Ramos (cell line): ENCODE measurements around the gene NEMP1.
"Not testable (repeated sequence)": the region's sequence is repeated elsewhere in the genome, so short reads cannot be mapped to it uniquely, and the experiment has no call there.

ENCODE experiments used
- in situ Hi-C: fragments of 300-500 bp; cut with MboI; formaldehyde crosslinking; loops from one replicate; pipeline ENCODE4 v1.14.3; 2022; ENCODE audit warnings: low sequenced_read_pairs; ENCODE audit not compliant: unreplicated experiment

NEMP1 gene

DNA sequence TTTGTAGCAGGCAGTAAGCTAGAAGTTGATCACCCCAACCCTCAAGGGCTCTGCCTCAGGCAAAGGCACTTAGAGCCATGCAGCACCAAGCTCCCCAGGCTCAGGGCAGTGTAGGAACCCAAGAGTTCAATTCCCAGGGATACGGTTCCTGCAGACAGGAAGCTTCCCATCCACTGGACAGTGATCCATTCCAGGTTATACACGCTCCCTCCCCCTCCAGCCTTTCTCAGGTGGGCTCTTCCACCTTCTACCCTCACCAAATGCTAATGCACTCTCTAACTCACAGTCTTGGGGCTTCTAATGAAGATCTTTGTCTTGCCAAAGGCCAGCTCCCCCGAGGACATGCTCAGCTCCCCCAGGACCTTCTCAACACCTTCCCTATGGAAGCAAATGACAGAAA lies 41.3 kb downstream of the NEMP1 start:
- in situ Hi-C loops = no loop called here

DNA sequence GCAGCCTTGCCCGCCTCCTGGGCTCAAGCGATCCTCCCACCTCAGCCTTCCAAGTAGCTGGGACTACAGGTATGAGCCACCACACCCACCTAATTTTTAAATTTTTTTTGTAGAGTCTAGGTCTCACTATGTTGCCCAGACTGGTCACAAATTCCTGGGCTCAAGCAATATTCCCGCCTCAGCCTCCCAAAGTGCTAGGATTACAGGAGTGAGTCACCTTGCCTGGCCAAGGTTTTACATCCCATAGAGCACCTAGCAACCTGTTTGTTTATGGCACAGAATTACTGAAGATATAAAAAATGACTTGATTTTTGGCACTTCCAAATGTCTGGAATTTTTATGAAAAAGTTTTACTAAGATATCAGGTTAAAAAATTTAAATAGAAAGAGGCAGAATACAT lies 45.2 kb downstream of the NEMP1 start:
- in situ Hi-C loops = no loop called here

GRCh38 chr12:57031789-57032188 lies 46.8 kb downstream of the NEMP1 start:
- in situ Hi-C loops = no loop called here

DNA sequence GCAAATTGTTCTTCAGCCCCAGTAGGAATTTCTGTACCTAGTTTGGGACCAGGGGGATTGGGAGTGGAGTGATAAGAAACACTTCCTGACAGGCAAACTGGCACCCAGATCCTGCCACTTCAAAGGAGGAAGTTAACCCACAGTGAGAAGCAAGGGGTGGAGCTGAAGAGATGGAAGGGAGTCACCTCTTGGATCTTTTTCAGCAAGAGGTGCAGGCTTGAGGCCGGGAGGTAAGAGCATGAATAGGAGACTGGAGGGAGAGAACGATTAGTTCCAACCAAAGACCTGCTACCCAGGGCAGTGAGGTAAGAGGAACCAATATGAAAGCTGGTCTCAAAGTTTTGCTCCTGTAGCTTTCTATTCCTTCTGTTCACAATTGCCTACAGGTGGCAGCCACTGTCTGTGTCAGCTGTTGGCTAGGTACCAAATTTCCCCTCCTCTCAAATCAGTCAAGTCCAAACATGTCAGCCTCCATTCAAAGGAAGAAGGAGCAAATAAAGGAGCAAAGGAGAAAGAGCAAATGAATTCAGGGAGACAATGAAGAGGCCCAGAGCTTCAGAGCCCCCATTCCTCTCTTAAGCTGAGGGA lies 47.4 kb downstream of the NEMP1 start:
- in situ Hi-C loops = no loop called here

- in situ Hi-C loops = no loop called here
These were observed 49.1 kb downstream of the NEMP1 start for GRCh38 chr12:57029457-57029856.

- in situ Hi-C loops = no loop called here
These were observed 50.8 kb downstream of the NEMP1 start for GRCh38 chr12:57027805-57028153.

GRCh38 chr12:57027011-57027804 lies 51.4 kb downstream of the NEMP1 start:
- in situ Hi-C loops = no loop called here

- in situ Hi-C loops = no loop called here
These were observed 53.4 kb downstream of the NEMP1 start for GRCh38 chr12:57025196-57025595.

DNA sequence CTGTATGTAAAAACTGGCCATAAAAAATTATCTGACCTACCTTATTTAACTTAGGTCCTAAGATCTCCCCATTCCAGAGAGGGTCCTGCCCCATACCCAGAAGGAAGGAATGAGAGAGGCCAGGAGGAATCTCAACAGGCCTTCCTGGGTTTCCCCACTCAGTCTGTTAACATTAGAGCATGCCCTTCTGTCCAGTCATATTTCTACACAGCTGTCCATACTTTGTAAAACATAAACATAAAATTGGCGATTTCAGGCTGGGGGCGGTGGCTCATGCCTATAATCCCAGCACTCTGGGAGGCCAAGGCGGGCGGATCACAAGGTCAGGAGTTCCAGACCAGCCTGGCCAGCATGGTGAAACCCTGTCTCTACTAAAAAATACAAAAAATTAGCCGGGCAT lies 56.3 kb downstream of the NEMP1 start:
- in situ Hi-C loops = not testable (repeated sequence)

DNA sequence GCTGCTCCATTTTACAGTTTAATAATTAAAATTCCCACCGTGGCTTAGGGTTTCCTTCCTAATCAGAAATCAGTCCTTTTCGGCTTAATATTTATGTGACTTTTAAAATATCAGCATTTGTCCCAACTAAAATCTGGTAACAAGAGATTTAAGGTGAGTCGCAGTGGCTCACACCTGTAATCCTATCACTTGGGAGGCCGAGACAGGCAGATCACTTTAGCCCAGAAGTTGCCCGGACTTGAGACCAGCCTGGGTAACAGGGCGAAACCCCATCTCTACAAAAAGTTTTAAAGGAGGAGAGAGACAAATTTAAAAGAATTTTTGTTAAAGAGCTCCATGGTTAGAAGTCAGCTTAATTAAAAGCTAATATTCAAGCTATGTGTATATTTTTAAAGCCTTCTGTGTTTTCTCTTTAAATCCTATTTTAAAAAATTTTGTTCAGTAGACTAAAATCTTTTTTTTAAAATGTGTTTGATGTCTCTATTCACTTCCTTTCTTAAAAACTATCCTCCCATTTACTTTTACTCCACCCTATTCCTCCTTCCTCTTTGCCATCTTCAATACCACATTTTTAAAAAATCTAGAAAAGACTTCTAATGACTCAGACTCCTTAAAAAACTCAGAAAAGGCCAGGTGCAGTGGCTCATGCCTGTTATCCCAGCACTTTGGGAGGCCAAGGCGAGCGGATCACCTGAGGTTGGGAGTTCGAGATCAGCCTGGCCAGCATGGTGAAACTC lies 58.4 kb downstream of the NEMP1 start:
- in situ Hi-C loops = no loop called here

DNA sequence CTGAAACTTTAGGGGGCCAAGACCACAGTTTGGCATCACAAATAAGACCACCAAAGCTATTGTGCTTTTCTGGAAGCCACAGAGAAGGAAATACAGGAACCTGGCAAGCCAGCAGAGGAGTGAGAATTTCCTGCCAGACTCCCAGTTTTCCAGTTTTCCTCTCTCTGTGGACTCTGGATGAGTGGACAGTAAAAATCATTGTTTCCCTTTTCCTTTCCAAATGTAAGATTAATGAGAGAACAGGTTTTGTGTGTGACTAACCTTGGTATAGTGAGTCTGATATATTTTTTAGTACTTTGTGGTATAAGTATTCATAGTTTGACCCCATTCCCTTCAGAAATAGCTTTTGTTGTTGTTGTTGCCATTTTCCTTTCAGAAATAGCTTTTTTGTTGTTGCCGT lies 59.7 kb downstream of the NEMP1 start:
- in situ Hi-C loops = no loop called here

DNA sequence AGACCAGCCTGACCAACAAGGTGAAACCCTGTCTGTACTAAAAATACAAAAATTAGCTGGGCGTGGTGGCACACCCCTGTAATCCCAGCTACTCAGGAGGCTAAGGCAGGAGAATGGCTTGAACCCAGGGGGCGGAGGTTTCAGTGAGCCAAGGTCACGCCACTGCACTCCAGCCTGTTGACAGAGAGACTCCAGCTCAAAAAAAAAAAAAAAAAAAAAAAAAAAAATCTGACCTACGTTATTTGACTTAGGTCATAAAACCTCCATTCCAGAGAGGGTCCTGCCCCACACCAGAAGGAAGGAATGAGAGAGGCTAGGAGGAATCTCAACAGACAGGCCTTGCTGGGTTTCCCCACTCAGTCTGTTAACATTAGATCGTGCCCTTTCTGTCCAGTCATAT lies 60.2 kb downstream of the NEMP1 start:
- in situ Hi-C loops = not testable (repeated sequence)

DNA sequence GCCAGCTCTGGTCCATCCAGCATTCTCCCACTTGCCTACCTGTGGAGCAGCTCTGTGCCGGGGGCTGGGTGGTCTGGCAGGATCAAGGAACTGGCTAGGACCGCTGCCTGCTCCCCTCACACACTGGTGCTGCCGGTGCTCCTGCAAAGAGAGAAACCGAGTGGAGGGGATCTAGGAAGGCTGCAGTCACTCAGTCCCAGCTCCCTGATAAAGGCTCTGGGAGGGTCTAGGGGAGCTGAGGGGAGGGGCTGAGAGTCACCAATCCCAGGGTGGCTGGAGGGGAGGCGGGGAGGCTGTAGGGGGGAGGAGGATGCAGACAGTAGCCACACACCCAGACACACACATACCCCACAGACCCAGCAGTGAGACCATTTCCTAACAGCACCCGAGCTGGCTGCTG lies 62.2 kb downstream of the NEMP1 start, which contains the start of gene TAC3:
Gene TAC3 (minus strand): TSS at position 182 of the 400 bp plus-strand sequence. CDS start 732 bp downstream, outside the sequence.
- in situ Hi-C loops = no loop called here

DNA sequence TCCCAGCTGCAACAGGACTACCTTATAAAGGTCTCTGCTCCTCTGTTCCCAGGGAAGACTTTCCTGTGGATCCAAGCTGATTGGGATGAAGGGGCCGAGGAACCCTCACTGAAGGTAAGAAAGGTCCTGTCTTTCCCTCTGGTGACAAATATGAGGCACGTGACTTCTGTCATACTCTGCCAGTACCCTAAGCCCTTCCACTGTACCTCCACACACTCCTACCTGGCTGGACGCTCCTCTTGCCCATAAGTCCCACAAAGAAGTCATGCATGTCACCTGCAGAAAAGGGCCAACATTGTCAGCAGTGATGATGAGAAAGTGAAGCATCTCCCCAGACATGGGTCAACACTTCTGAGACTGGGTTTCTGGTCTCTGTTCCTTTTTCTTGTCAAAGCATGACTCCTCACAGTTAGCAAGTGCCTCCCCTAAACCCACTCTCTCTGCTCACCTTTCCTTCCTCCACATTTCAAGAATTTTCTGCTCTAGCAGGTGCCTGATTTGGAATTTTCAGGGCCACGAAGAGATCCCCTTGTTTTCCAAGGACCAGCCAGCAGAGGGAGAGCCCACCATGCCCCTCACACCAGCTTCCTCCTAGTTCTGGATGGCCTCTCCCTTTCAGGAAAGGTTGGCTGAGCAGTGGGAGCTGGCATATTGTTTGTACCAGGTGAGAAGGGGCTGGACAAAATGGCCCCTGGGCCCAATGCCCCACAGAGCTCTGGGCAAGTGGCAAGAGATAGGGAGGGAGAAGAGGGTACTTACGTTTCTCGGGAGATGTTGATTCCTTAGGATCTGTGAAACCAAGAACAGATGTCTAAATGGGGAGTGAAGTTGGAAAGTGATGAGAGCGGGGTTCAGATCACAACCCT lies 65.8 kb downstream of the NEMP1 start:
- in situ Hi-C loops = no loop called here

DNA sequence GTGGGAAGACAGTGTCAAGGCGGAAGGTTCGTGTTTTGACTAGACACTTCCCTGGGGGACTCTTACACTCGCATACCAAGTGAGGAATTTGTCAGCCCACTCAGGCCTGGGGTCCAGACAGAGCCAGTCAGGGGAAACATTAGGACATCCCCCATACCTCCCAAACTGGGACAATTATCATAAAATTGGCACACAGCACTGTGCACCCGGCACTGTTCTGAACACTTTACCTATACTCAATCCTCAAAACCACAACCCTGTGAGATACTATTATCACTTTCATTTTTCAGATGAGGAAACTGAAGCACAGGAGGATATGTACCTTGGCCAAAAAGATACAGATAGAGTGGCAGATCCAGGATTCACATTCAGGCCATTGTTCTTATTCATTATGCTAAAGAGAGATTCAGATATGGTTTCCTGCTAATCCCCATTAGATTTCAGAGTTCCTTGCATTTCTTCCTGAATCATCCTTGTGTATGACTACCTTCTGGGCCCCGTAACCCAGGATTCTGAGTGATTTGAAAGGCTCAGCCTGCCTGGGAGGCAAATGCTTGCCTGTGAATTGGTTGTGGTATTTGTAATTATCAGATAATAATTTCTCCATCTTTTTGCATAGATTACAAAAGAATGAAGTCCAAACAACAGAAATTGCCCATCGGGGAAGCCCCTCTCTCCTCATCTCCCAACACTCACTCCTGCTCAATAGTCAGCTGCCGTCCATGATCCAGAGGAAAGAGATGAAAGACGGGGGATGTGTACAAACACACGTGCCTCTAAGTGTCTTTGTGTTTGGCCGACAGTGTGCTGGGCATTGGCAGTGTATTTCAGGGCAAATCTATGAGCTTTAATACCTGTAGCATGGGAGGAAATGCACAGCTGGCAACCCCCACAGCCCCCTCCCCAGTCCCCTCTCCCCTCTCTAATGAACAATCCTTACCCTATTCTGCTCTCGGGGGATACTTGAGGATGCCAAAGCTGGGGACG lies 66.9 kb downstream of the NEMP1 start:
- in situ Hi-C loops = no loop called here

DNA sequence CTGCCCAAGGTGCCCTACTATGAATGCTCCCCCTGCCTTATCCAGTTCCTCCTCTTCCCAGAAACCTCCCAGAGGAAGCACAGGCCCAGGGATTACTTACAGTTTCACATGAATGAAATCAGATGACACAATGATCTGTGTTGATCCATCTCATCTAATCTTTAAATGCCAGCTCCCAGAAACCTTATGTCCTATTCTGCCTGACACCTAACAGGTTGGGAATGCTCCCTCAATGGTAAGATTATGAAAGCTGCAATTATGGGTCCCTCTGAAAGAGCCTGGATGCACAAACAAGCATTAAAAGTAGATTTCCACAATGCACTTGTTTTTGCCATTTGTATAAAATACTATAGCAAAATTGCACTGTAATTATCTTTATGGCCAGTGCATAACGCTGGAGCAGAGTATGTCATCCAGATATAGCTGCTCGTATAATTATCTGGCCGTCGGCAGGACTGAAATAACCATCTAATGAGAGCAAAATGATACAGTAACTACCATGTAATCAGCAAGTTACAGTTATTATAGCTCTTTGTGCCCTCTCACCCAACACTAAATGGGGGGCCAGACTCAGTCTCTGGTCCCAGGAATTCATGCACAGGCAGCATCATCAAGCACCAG lies 67.9 kb downstream of the NEMP1 start:
- in situ Hi-C loops = no loop called here

DNA sequence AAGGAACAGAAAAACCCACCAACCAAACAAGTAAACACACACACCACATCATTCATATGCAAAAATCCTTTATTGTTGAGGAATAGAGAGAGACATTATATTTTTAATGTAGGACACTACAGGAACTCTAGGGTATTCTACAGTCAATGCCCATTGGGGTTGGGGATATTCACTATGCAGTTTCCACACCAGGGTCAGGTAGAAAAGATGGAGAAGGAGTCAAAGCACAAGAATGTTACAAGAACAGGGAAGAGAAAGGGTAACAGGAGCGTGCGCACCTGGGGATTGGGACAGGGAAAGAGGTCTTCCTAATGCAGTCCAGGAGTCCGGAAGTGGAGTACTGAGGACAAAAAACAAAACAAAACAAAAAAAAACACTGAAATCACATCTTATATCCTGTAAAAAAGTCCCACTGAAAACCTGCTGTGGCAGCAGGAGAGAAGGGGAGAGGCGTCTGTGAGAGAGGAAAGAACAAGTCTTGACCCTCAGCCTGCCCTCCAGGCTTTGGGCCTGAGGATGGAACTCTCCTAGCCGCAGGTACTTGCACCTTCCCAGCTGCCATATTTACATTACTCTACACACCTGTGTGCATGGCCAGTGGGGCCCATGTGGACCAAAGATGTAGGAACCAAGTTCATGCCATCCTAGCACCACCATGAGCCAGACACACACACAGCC lies 68.5 kb downstream of the NEMP1 start:
- in situ Hi-C loops = no loop called here

- in situ Hi-C loops = no loop called here
These were observed 70.4 kb downstream of the NEMP1 start for GRCh38 chr12:57008178-57008577.
